ENCODE data around the gene GMPS. TPM values are rescaled to one million over a fixed set of nuclear protein-coding genes. Genes with fewer than 3 reads are reported as not detected.

Gene GMPS
- total and polyA plus RNA-seq, 2 of the 8 experiments (the other 6 are each of a cell fraction or from before 2014, with no cell fraction given): 57.7 to 175 TPM

DNA sequence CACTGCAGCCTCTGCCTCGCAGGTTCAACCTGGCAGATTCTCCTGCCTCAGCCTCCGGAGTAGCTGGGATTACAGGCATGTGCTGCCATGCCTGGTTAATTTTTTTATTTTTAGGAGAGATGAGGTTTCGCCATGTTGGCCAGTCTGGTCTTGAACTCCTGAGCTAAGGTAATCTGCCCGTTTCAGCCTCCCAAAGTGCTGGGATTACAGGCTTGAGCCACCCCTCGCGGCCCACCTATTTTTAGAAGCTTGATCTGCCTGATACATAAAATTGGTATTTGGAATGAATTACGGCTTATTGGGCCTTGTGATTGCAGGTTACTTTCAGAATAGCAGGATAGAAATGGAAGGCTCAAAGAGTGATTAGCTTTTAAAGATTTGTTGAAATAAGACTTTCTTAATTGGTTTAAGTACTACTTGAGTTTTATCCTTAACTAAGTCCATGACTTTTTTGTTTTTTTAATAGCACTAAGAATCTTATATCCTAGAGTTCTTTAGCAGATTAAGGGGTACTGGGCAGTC is 25.0 kb downstream of the GMPS start:
- Histone ChIP-seq H3K9me3 (ENCODE audit: insufficient read depth in 2 of 2, low read depth in 1 of 2, low read length in 1 of 2) (no peaks in the 10 kb centered on the region), H4K20me1 (replicated peaks in 1 of 2; ENCODE audit: control insufficient read depth in 1 of 2, insufficient read depth in 2 of 2, low read length in 2 of 2) (peaks cover 3 to 4% of the 10 kb centered on the region in 2 experiments), H2BK20ac (ENCODE audit: low read length) (no peak overlapping the region), H2AK5ac (ENCODE audit: low read depth, low read length) (no peak overlapping the region), H3K14ac (ENCODE audit: insufficient read length) (no peak overlapping the region), H2BK5ac (ENCODE audit: low read depth, low read length) (no peak overlapping the region), H3K36me3 (ENCODE audit: control insufficient read depth in 2 of 4, insufficient read depth in 4 of 4, low read length in 3 of 4) (peaks cover 0 to 50% (median 24%) of the 10 kb centered on the region in 4 experiments; a peak in 7 of 8 replicates), H2AFZ (ENCODE audit: low read length) (no peak overlapping the region), H3K56ac (replicated peaks; ENCODE audit: insufficient read length, low read depth, low read length) (no peak overlapping the region), H2BK12ac (ENCODE audit: low read depth, low read length) (no peak overlapping the region), H4K8ac (ENCODE audit: extremely low read depth, insufficient read depth, low read length) (no peak overlapping the region), H3K4me2 (ENCODE audit: insufficient read depth in 1 of 2, low read depth in 2 of 2, low read length in 2 of 2) (no peak overlapping the region), H4K5ac (ENCODE audit: insufficient read length, low read depth, low read length) (no peak overlapping the region), H3K4ac (replicated peaks; ENCODE audit: insufficient read length, low read depth, low read length) (no peak overlapping the region), H3K23ac (ENCODE audit: insufficient read length) (no peak overlapping the region), H2BK15ac (ENCODE audit: low read length) (no peak overlapping the region), H3K79me1 (ENCODE audit: low read depth, low read length) (0 out of 2 replicates have a peak, but pooled peaks cover 2% of the 10 kb centered on the region), H3K9ac (replicated peaks in 1 of 4; ENCODE audit: extremely low read depth in 1 of 4, low read depth in 3 of 4, low read length in 3 of 4) (no peak overlapping the region), H2BK120ac (replicated peaks; ENCODE audit: low read depth, low read length) (no peak overlapping the region), H3K18ac (ENCODE audit: extremely low read depth, low read length) (no peak overlapping the region), H4K91ac (replicated peaks; ENCODE audit: insufficient read length, low read length) (no peak overlapping the region), H3K27ac (ENCODE audit: low read depth, low read length) (no peak overlapping the region), H3K4me1 (replicated peaks in 1 of 4; ENCODE audit: control insufficient read depth in 3 of 4, insufficient read depth in 4 of 4, low read length in 3 of 4) (no peaks in the 10 kb centered on the region), H3K23me2 (ENCODE audit: low read depth, low read length) (no peaks in the 10 kb centered on the region), H3K4me3 (ENCODE audit: extremely low read depth in 1 of 4, insufficient read depth in 2 of 4, low read depth in 3 of 4, low read length in 4 of 4) (no peak overlapping the region), H3K79me2 (ENCODE audit: control insufficient read depth in 1 of 2, insufficient read depth in 2 of 2, low read length in 2 of 2) (peaks cover 0 to 28% of the 10 kb centered on the region in 2 experiments; a peak in 2 of 4 replicates), H3K27me3 (replicated peaks in 1 of 4; ENCODE audit: control insufficient read depth in 3 of 4, extremely low read depth in 1 of 4, insufficient read depth in 3 of 4, low read length in 3 of 4) (no peaks in the 10 kb centered on the region)
- ChIA-PET CTCF (ENCODE audit: partially characterized antibody) (interaction anchor here (1.1 to 2.0 kb wide), 3 partner anchors 12 to 89 kb away, joined by 3 to 7 read pairs (median 5); partner anchors contain the start of gene C3orf33), POLR2A (ENCODE audit: partially characterized antibody) (no interaction called here)
- WGBS, 2 experiments (ENCODE audit: extremely low coverage in 1 of 2, insufficient coverage in 1 of 2, insufficient read length in 1 of 2, insufficient replicate concordance in 2 of 2, low coverage in 1 of 2, low lambda C conversion rate in 2 of 2, missing lambda C conversion rate in 1 of 2): 97% methylated on average over 7 of the region's 7 CpGs; no CpG with 5 or more reads in 1 of the 2 experiments
- DNase-seq (ENCODE audit: low read depth in 1 of 2, low spot score in 2 of 2) (no peak), FAIRE-seq (no peak)
- TF ChIP-seq TCF12 (IDR thresholded peaks at IDR 0.05; ENCODE audit: low read depth, low read length): no peak
- no peak for TF ChIP-seq JUN (IDR thresholded peaks at IDR 0.05; ENCODE audit: low read depth, low read length)
- TF ChIP-seq ATF2 (IDR thresholded peaks at IDR 0.05; ENCODE audit: low read length): no peak
- TF ChIP-seq RNF2 (IDR thresholded peaks at IDR 0.05; ENCODE audit: borderline replicate concordance, low read depth, low read length, missing control alignments, poor library complexity, severe bottlenecking): no peak
- no peak for TF ChIP-seq CREB1 (IDR thresholded peaks at IDR 0.05)
- no peak for TF ChIP-seq EZH2 (IDR thresholded peaks at IDR 0.05; ENCODE audit: low read depth, low read length, severe bottlenecking)
- TF ChIP-seq, protein P1, sequence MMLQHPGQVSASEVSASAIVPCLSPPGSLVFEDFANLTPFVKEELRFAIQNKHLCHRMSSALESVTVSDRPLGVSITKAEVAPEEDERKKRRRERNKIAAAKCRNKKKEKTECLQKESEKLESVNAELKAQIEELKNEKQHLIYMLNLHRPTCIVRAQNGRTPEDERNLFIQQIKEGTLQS (IDR thresholded peaks at IDR 0.05; ENCODE audit: insufficient read depth, low read depth, low read length): no peak

Measured in H1 (cell line).